GM11168 (cell line): ENCODE data around the gene LRWD1.

Experiments used
- in situ Hi-C: fragments of 300-500 bp; cut with MboI; formaldehyde crosslinking; loops from one replicate; pipeline ENCODE4 v1.12.0; 2022; ENCODE audit warnings: low sequenced_read_pairs; ENCODE audit not compliant: unreplicated experiment

The LRWD1 gene

DNA sequence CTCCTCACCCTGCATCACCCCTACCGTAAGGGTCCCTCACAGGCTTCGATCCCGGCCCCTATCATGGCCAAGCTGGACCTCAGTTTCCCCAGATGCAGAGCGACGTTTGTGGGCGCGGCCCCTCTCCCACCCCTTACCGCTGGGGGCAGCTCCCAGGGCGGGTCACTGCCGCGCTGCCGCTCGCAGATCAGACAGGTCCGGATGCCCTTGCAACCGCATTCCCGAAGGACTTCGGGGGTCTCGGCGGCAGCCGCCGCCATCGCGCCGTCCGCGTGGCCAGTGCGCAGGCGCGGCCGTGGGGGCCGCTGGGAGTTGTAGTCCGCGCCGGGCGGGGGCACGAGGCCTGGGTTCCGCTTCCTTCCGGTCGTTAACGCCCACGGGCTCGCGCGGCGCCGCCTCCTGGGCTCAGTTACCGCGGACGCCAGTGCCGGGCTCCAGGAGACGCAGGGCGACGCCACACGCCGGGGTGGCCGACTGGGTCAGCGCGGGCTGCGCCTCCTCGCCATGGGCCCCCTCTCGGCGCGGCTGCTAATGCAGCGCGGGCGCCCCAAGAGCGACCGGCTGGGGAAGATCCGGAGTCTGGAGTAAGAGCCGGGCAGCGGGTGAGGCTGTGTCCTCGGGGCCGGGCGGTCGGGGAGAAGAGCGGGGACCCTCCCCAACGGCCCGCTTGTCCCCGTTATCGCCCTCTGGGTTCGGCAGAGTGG is at the start of gene LRWD1, which contains the start of gene ALKBH4:
LRWD1 (plus strand) TSS at position 408 of the 704 bp plus-strand sequence; CDS start at position 505, 97 bp downstream.
ALKBH4 (minus strand) TSS at position 287 of the 704 bp plus-strand sequence; CDS start at position 260, 27 bp downstream.
- in situ Hi-C loops, result loop anchor here (5.0 kb wide), 1 partner anchor 57 kb away; no protein-coding TSS in a partner anchor

DNA sequence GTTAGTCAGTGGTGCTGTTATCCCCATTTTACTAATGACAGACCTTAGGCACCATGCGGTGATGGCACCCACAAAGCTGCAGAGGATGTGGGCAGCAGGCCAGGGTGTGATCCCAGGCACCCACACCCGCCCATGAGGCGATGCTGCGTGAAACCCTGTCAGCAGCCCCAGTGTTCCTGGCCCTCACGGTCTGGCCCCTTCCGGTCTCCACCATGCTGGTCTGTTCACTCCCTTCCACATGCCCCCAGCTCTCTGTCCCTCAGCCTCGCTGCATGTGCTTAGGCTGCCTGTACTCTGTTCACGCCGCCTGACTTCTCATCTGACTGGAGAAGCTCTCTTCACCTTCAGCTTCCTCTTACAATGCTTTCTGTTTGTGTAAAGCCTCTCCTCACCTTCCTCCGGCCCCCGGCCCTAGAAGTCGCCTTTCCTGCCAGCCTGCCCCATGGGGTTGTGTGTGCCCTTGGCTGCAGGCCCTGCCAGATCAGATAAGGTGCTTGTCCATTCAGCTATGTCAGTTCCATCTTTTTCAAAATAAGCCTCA is 49.0 kb upstream of the LRWD1 start:
- in situ Hi-C loops, result no loop called here

DNA sequence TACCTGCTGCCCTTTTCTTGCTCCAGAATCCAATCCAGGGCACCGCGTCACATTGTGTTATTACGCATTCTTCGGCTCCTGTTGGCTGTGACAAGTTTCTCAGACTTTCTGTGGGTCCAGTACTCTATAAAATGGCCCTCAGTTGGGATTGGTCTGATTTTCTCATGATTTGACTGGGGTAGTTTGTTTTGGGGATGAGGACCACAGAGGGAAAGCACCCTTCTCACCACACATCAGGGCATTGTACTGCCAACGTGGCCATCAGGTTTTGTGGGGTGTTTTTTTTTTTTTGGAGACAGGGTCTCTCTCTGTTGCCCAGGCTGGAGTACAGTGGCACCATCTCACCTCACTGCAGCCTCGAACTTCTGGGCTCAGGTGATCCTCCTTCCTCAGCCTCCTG is 48.4 kb upstream of the LRWD1 start:
- in situ Hi-C loops, result no loop called here

DNA sequence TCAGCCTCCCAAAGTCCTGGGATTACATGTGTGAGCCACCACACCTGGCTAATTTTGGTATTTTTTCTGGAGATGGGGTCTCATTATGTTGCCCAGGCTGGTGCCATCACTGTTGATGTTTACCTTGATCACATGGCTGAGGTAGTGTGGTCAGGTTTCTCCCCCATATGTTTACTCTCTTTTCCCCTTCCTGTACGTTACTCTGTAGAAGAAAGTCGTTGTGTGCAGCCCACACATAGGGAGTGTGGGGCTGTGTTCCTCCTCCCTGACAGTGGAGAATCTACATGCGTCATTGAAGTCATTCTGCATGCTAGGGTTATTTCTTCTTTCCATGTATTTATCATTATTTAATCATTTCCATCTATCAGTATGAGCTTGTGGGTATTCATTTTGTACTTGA is 47.7 kb upstream of the LRWD1 start:
- in situ Hi-C loops, result no loop called here

DNA sequence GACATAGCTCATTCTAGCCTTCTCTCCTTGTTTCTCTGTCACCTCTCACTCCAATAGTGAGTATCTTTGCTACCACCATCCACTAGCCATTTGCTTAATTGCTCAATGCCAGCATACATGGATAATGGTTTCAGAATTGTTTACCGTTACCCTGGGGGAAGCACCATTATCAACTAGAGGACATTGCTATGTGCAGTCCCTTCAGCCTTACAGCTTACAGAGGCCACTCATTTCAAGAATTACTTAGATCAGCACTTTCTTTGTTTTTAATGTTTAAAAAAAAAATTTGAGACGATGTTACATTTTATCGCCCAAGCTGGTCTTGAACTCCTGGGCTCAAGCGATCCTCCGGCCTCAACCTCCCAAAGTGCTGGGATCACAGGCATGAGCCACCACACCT is 46.2 kb upstream of the LRWD1 start:
- in situ Hi-C loops, result no loop called here

DNA sequence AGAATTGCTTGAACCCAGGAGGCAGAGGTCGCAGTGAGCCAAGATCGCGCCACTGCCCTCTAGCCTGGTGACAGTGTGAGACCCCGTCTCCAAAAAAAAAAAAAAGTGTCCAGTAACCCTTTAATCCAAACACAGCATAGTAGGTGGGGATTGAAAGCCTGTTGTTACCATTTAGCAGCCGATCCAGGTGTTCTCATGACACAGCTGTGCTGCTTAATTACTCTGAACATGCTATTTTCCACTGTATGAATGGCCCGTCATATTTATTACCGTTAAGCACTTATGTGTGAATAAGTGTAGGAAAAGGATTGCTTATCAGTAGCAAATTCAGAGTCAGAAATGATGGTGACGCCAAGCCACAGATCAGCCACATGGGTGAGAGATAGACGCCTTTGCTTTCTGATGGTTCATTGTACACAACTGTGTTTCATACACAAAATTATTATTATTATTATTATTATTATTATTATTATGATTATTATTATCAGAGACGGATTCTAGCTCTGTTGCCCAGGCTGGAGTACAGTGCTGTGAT is 43.0 kb upstream of the LRWD1 start:
- in situ Hi-C loops, result no loop called here

DNA sequence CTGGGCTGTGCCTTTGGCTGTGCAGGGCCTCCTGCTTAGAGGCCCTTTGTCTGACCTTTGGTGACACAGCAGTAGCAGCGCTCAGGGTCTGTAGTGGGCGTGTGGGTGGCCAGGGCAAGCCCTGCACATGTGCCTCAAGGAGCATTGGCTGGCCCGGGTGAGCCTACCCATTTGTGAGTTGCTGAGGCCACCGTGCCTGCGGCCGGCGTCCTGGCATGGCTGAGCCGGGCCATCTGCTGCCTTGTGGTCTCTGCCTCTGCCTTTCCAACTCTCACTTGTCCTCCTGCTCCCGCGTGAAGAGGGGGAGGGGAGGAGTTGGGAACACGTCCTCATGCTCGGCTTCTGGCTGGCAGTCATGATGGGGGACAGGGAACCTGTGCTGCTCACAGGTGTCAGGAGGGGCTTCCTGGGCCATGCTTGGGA is 40.6 kb upstream of the LRWD1 start:
- in situ Hi-C loops, result no loop called here

DNA sequence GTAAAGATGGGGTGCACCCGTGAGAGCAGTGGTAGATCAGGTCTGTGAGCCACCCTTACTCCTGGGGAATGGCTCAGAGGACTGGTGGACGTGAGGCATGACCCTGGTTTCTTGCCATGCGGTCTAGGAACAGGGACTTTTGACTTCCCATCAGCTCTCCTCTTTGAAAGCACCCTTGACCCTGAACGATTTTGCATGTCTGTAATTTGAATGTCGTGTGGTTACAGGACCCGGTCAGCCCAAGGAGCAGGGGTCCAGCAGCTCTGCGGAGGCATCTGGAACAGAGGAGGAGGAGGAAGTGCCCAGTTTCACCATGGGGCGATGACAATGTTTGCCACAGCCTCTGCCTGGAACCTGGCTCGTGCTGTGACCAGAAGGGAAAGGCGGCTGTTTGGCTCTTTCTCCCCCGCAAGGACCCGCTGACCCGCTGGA is 40.0 kb upstream of the LRWD1 start:
- in situ Hi-C loops, result no loop called here

DNA sequence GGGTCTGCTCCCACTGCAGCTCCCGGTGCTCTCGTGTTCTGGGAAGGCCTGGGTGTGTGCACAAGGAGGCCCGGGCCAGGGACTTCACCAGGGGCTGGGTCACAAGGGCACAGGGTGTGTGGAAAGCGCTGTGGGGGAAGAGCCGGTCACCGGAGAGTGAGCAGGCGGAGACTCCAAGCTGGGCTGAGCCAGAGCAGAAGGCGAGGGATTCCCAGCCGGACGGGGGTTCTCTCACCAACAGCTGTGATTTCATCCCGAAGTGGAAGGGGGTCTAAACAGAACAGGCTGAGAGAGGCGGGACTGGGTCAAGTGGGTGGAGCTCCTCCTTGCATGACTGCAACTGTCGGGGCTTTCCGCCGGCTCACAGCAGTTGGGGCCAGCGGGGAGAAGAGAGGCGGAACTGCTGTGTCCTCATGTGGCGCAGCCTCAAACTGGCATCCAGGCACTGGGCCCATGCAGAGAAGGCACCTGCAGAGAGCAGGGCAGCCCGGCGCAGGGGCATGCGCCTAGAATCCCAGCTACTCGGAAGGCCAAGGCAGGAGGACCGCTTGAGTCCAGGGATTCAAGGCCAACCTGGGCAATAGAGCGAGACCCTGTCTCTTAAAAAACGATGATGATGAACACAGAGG is 39.0 kb upstream of the LRWD1 start:
- in situ Hi-C loops, result no loop called here

DNA sequence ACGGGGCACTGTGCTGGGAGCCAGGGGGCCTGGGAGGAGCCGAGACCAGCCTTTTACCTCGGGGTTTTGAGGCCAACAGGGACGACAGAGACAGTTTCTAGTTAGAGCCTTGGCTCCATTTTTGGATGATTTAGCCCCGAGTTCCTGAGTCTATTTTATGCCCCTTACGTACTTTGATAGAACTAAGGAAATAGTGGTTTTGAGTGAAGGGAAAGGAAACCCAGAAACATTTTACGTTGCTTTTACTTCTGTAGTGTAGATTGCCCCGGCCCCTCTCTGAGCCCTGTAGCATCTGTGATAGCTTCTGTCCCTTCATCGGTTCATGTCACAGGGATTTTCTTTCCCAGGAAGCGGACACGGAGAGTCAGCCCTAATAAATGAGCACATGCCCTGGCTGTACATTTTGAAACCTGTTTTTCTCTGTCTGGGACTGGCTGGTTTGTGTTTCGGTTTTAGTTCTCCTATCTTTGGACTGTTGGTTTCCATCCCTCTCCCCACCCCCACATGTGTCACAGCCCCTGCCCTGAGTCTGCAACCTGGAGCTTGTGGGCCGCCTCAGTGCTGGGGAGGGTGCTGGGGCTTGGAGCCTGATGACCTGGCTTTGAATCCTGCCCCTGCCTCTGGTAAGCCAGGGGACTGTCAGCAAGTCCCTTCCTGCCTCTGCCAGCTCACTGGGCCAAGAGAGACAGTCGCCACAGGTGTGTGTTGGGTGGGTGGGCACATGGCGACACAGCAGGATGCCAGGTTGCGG is 38.3 kb upstream of the LRWD1 start:
- in situ Hi-C loops, result no loop called here

DNA sequence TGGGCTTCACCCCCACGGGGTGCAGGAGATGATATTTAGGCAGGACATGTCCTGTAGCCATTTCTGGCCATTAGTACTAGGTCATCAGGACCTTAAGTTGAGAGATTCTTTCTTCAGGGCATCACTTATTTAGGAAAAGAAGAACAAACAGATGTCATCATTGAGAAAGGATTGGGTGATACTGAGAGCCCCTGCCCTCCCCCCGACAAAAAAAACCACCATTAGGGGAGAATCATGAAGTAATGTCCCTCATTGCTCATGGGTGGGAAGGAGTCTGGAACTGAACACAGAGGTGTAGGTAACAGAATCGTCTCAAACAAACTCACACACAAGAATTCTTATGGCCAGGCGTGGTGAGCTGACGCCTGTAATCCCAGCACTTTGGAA is 37.8 kb upstream of the LRWD1 start:
- in situ Hi-C loops, result no loop called here

DNA sequence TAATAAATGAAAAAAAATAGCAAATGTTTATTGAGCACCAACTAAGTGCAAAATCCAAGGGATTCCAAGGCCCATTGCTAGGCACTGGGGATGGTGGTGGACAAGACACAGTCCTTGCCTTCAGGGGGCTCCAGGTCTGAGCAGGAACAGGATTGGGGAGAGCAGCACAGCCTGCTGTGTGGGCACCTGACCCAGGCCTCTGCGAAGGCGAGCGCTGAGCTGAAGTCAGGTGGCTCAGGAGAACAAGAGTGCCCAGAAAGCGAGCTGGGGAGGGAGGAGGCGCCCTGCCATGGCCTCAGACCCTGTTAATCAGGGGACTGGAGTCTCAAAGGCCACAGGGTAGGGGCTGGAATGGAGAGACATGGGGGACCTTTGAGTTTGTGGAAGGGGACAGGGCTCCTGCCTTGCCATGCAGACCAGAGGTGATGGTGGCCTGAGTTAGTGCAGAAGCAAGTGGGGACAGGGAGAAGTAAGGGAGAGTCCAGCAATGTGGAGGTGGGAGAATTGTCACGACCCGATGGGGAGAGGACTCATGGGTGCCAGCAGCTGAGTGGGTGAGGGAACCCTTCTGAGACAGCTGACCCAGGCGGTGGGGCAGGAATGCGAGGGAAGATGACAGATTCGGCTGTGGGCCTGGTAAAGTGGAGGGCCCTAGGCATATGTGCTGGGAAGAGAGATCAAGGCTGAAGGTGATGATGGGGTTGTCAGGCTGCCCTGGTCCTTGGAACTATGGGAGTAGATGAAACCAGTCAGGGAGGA is 35.5 kb upstream of the LRWD1 start:
- in situ Hi-C loops, result no loop called here

DNA sequence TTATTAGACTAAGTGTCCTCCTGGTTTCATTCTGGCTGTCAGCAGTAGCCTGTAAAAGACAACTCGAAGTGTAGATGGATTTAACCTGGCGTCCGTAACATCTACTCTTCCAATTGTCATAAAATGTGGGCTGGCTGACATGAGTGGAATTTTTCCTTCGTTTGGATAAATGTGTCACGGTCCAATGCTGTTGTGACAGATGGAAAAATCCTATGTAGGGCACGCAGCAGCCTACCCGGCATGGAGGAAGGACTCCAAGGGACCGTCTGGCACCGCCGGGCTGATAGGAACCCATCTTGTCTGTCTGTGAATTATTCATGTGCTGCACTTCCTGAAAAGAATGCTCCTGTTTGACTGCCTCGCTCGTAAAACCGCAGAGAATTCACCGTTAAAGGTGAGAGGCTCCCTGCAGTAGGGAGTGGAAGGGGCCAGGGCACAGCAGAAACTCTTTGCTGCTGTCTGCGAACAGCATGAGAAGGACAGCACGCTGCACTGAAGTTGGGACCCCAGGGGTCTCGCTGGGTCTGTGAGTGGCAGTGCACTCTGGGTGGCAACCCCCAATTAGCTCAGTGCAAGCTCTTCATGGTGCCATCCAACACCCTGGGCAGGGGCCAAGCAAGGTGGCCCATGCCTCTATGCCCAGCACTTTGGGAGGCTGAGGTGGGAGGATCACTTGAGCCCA is 33.0 kb upstream of the LRWD1 start:
- in situ Hi-C loops, result no loop called here

DNA sequence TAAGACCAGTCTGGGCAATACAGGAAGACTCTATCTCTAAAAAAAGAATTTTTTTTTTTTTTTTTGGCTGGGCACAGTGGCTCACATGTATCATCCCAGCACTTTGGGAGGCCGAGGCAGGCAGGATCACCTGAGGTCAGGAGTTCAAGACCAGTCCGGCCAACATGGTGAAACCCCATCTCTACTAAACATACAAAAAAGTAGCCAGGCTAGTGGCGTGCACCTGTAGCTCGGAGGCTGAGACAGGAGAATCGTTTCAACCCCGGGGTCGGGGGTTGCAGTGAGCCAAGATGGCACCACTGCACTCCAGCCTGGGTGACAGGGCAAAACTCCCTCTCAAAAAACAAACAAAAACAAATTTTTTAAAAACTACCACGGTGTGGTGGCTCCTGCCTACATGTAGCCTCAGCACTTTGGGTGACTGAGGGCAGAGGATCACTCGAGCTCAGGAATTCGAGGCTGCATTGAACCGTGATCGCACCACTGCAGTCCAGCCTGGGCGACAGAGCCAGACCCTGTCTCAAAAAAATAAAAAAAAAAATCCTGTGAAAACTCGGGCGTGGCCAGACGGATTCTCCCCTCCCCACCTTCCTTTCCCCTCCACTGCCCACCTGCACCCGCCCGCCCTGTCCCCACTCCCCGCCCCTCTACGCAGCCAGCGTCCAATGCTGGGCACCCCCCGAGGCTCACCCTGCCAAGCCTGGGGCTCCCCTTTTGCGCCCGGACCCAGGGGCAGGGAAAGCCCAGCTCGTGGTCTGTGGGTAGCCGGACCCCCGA is 32.2 kb upstream of the LRWD1 start:
- in situ Hi-C loops, result no loop called here

DNA sequence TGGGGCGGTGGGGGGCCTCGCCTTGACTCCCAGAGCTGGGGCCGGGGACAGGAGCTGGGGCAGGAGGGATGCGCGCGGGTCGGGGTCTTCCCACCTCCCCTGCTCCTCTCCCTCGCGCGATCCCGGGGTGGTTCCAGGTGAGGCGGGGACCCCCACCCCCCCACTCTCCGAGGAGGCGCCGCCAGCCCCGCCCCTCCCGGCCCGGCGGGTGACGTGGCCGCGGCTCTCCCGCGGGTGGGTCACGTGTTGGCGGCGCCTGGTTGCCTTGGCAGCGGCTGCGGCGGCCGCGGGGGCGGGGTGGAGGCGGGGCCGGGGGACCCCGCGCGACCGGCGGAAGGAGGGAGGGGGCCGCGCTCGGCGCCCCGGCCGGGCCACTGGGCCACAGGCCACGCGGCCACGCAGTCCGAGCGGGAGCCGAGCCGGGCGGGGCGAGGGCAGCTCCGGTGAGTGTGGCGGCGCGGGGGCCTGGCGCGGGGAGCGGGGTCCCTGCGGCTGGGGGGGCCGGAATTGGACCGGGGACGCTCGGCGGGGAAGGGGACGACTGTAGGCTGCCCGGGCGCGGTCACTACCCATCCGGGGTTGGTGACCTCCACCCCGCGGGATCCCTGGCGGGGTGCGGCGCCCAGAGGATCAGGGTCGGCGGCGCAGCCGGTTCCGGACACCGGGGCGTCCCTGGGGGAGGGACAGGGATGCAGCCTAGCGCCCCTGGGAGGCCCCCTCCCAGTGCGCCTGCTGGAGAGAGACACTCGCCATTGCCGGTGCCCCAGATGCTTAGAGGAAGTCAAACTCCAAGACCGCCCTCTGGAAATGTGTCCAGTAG is 31.4 kb upstream of the LRWD1 start, which contains the start of gene ORAI2:
ORAI2 (plus strand) TSS at position 357 of the 820 bp plus-strand sequence. CDS start 5,382 bp downstream, outside the sequence.
- in situ Hi-C loops, result no loop called here

DNA sequence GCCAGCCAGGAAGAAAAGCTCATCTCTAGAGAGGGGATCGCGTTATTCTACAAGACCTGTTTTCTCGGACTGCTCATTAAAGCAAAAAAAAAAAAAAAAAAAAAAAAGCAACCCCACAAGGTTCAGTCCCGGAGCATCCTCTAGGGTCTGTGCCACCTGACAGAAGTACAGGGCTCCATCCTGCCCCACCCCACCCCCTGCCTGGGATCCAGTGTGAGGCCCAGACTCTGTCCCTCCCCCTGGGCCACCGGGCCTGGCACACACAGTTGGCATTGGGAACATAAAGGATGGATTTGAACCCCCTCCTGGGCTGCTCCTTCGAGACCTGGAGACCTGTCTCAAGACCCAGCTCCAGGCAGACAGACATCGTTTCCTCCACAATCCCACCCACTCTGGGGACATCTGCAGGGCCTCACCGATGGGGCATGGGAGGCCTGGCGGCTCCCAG is 30.7 kb upstream of the LRWD1 start:
- in situ Hi-C loops, result no loop called here

DNA sequence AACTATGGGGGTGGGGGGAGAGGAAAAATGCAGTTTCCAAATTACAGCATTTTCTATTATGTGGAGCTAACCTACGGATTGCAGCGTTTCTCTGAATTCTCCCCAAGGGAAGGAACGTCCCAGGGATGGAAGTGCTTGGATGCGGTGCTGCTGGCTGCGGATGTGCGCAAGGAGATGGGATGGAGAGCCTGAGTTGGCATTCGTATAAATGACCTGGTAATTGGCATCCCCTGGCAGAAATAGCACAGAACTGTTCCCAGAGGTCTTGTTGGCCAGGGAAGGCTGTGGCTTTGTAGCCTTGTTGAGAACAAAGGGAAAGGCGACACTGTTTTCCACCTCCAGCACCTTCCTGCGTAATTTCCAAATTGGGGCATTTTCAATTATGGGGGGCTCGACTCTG is 28.7 kb upstream of the LRWD1 start:
- in situ Hi-C loops, result no loop called here
